ENCODE data around the gene HOMEZ.

DNA sequence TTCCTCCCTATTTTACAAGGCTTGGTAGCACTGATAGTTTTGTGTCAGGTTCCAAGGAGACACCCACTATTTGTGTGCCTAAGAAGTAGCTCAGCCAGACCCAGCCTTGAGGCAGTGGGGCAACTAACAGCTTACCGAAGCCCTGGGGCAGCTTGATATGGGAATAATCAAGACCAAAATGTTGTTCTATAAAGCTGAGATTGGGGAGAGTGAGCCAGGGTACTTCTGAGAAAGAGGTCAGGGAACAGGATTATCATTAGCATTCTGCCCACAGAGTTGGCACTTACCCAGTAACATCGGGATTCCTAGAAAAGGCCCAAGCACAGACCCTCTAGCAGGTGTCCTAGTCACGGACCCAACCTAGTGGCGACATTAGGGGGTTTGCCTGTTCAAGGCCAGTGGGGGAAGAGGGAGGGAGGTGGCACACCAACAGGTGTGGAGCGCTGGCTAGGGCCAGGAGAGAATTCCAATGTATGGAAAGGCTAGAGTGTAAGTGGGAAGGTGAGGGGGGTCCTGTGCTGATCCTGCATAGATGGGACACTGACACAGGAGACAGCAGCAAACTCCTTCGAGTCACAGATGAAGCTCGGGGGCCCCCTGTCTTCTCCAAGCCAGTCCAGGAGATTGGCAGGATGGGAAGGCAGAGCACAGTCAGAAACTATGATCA lies 11.8 kb upstream of the HOMEZ start:
- TF ChIP-seq, protein P1, sequence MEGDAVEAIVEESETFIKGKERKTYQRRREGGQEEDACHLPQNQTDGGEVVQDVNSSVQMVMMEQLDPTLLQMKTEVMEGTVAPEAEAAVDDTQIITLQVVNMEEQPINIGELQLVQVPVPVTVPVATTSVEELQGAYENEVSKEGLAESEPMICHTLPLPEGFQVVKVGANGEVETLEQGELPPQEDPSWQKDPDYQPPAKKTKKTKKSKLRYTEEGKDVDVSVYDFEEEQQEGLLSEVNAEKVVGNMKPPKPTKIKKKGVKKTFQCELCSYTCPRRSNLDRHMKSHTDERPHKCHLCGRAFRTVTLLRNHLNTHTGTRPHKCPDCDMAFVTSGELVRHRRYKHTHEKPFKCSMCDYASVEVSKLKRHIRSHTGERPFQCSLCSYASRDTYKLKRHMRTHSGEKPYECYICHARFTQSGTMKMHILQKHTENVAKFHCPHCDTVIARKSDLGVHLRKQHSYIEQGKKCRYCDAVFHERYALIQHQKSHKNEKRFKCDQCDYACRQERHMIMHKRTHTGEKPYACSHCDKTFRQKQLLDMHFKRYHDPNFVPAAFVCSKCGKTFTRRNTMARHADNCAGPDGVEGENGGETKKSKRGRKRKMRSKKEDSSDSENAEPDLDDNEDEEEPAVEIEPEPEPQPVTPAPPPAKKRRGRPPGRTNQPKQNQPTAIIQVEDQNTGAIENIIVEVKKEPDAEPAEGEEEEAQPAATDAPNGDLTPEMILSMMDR (IDR thresholded peaks at IDR 0.05; ENCODE audit: borderline replicate concordance, extremely low read depth, low read length, poor library complexity, severe bottlenecking) = no peak
- no peak for TF ChIP-seq EZH2 (IDR thresholded peaks at IDR 0.05; ENCODE audit: borderline replicate concordance, low read depth, low read length, severe bottlenecking)

Data from DND-41 (cell line).